HUES48 (cell line): Measurements from ENCODE around the gene ELMOD1.

Experiments
- H3K27ac ChIP-seq: one replicate; pipeline ENCODE4 v1.7.0; 2013; ENCODE audit warnings: low read depth, low read length, inconsistent platforms
- H3K27me3 ChIP-seq: 2 replicates; pipeline ENCODE4 v1.6.1; 2013; ENCODE audit warnings: mild to moderate bottlenecking, low read length; ENCODE audit not compliant: control insufficient read depth, insufficient read depth
- H3K36me3 ChIP-seq: 2 replicates; pipeline ENCODE4 v1.6.1; 2013; ENCODE audit warnings: low read length; ENCODE audit not compliant: control insufficient read depth, insufficient read depth
- H3K4me1 ChIP-seq: 2 replicates; pipeline ENCODE4 v1.6.1; 2013; ENCODE audit warnings: mild to moderate bottlenecking, low read length; ENCODE audit not compliant: control insufficient read depth, insufficient read depth
- H3K4me3 ChIP-seq: 2 replicates; pipeline ENCODE4 v1.5.1; 2013; ENCODE audit warnings: mild to moderate bottlenecking, low read depth, low read length
- H3K9ac ChIP-seq: 2 replicates; pipeline ENCODE4 v1.6.1; 2013; ENCODE audit warnings: mild to moderate bottlenecking, low read depth, low read length, moderate library complexity
- H3K9me3 ChIP-seq: 2 replicates; pipeline ENCODE4 v1.6.1; 2013; ENCODE audit warnings: low read length; ENCODE audit not compliant: control insufficient read depth, insufficient read depth

ELMOD1 gene

DNA sequence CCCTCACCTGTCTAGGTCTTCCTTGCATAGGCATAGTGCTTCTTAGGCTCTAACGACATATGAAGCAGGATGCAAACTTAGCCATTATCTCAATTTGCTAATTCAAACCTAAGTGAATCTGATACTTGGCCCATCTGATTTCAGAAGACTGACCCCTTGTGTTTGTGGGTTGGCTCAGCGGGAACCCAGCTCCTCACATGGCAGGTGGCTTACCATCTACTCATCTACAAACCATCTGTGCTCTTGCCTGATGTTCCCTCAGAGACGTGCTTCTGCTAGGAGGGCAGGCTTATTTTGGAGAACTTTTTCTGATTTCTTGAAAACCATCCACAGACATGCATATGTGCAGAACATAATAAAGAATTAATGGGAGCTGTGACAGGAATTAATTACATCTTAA lies 15.2 kb downstream of the ELMOD1 start:
- Histone ChIP-seq H3K36me3 (no peaks in the 10 kb centered on the region), H3K4me3 (no peak overlapping the region), H3K27ac (no peak overlapping the region), H3K9ac (no peak overlapping the region), H3K27me3 (peaks cover 3% of the 10 kb centered on the region; the same call in 1 of the 2 replicates), H3K9me3 (no peaks in the 10 kb centered on the region), H3K4me1 (peaks cover 27% of the 10 kb centered on the region)

DNA sequence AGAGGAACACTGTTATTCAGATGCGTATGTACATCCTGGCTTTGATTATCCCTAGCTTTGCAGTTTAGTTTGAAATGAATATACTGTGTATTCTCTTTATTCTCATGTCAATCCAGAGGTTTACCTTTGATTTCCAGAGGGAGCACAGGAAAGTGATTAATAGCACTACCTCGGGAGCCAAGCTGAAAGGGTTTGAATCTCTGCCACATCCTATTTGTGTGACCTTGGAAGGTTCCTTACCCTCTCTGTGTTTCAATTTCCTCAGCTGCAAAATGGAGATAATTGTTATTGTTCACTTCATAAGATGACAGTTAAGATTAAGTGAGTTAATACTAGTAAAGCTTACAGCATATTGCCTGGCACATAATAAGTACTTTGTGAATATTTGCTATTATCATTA lies 17.9 kb downstream of the ELMOD1 start:
- no peaks in the 10 kb centered on the region for H3K36me3 ChIP-seq
- no peak overlapping the region for H3K9ac ChIP-seq
- H3K4me3 ChIP-seq = 0 out of 2 replicates have a peak overlapping the region, but pooled peaks have one; percentile 11
- H3K9me3 ChIP-seq = no peaks in the 10 kb centered on the region
- H3K27ac ChIP-seq = peak overlapping the region; percentile 5
- H3K27me3 ChIP-seq = peaks cover 3% of the 10 kb centered on the region; the same call in 1 of the 2 replicates
- H3K4me1 ChIP-seq = peaks cover 24% of the 10 kb centered on the region

DNA sequence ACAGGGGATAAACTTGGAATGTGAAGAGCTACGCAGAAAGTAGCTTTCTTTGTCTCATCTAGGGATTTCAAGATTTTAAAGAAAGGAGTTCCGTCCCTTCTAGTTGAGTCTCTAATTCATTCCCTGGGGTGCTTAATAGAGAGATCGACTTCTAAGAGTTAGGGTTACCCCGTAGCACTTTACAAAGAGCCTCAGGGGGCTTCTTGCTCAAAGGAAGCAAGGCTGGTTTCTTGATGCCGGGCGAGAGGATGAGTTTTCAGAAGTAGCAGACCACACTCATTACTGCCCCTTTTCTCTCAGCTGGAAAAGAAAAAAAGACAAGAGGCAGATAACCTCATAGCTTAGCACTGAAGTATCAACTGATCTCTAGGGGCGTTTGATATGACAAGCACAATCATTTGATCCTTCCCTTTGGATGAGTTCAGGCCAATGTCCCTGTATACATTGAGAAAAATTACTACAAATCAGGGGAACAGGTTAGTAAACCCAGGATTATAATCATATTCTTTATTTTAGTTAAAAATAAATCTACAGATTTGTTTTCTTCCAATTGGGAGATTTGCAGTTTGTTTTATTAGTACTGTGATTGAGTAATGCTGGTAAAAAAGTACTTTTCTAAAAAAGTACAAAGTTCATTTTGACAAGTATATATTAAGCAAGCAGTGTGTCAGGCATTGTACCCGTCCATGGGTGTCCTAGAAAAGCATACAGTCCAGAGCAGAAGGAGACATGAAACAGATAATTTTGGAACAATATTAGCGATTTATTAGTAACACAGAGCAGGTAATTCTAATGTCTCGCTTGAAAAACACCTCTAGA lies 18.7 kb downstream of the ELMOD1 start:
- Histone ChIP-seq H3K27ac (peak overlapping the region; percentile 56), H3K27me3 (peaks cover 3% of the 10 kb centered on the region; the same call in 1 of the 2 replicates), H3K4me3 (no peak overlapping the region), H3K4me1 (peaks cover 24% of the 10 kb centered on the region), H3K9me3 (no peaks in the 10 kb centered on the region), H3K9ac (no peak overlapping the region), H3K36me3 (no peaks in the 10 kb centered on the region)

DNA sequence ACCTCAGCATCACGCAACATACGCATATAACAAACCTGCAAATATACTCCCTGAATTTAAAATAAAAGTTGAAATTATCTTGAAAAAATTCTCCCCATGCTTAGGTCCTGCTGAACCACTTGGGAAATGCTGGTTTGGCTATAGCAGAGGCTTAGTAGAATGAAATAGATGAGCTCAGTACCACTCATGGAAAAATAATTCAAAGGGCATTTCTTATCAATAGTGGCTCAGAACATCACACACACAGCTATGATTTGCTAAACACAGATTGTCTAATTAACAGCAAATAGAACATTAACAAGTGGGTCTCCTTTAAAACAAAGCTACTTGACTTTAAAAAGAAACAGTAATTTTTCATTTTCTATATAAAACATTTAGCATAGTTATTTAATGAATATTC lies 21.5 kb downstream of the ELMOD1 start:
- Histone ChIP-seq H3K4me3 (no peak overlapping the region), H3K9me3 (no peaks in the 10 kb centered on the region), H3K27me3 (peaks cover 3% of the 10 kb centered on the region; the same call in 1 of the 2 replicates), H3K27ac (no peak overlapping the region), H3K36me3 (no peaks in the 10 kb centered on the region), H3K9ac (no peak overlapping the region), H3K4me1 (peaks cover 18% of the 10 kb centered on the region)

DNA sequence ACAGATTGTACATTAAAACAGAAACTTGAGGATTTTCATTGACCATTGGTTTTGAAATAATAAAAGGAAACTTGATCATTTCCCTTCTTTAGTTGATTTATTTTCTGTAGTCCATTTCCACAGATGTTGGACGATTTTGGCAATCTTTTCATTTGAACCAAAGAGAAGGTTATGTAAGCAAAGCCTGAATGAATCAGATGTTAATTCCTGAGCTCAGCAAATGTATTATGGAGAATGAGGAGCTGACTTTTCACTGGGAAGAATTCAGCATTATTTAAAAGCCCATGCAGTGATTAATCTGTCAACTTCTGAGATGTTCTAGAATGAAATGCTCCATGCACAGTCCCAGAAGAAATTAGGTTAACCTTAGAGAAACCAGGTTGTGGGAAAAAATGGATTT lies 29.0 kb downstream of the ELMOD1 start:
- Histone ChIP-seq H3K4me1 (peaks cover 3% of the 10 kb centered on the region), H3K27ac (no peak overlapping the region), H3K36me3 (no peaks in the 10 kb centered on the region), H3K9me3 (no peaks in the 10 kb centered on the region), H3K9ac (no peak overlapping the region), H3K27me3 (no peaks in the 10 kb centered on the region), H3K4me3 (no peak overlapping the region)

DNA sequence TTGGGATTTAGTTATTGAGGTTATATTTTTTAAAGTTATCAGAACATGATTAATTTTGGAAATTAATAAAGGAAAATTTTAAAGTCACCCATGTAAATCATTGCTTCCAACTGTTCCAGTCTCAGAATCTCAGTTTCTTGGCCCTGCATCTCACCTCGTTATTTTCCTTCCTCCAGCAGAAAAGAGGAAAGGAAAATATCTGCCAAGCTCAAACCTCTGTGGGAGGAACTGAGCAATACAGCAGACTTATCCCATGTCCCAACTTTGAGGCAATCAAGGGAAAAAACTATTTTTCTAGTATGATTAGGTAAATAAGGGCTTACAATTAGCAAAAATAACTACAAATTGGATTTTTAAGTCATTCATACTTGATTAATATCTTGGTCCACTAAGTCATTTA lies 30.1 kb downstream of the ELMOD1 start:
- Histone ChIP-seq H3K4me3 (no peak overlapping the region), H3K9ac (no peak overlapping the region), H3K27ac (no peak overlapping the region)

DNA sequence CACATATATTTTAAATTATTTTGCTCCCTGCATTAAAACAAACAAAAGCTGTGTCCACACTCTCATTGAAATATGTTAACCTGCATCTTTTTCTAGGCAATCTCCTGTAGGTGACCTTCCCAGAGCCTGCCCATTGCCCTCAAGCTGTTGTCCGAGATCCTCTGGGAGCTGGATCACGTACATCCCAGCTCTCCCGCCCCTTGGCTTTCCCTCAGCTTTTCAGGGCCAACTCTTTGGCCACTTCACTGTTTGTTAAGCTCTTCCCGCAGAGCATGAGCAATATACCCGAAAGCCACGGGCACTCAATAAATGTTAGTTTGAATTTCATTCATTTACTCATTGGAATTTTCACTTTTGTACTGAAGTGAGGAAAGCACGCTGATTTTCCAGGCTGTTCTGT lies 32.2 kb downstream of the ELMOD1 start:
- H3K36me3 ChIP-seq = no peaks in the 10 kb centered on the region
- no peak overlapping the region for H3K4me3 ChIP-seq
- H3K4me1 ChIP-seq = peaks cover 13% of the 10 kb centered on the region
- H3K27me3 ChIP-seq = no peaks in the 10 kb centered on the region
- no peak overlapping the region for H3K9ac ChIP-seq
- no peak overlapping the region for H3K27ac ChIP-seq
- no peaks in the 10 kb centered on the region for H3K9me3 ChIP-seq

More for the DNA sequence above, 30.1 kb downstream of the ELMOD1 start:
- Histone ChIP-seq H3K36me3 (no peaks in the 10 kb centered on the region), H3K9me3 (no peaks in the 10 kb centered on the region), H3K4me1 (peaks cover 13% of the 10 kb centered on the region), H3K27me3 (no peaks in the 10 kb centered on the region)

DNA sequence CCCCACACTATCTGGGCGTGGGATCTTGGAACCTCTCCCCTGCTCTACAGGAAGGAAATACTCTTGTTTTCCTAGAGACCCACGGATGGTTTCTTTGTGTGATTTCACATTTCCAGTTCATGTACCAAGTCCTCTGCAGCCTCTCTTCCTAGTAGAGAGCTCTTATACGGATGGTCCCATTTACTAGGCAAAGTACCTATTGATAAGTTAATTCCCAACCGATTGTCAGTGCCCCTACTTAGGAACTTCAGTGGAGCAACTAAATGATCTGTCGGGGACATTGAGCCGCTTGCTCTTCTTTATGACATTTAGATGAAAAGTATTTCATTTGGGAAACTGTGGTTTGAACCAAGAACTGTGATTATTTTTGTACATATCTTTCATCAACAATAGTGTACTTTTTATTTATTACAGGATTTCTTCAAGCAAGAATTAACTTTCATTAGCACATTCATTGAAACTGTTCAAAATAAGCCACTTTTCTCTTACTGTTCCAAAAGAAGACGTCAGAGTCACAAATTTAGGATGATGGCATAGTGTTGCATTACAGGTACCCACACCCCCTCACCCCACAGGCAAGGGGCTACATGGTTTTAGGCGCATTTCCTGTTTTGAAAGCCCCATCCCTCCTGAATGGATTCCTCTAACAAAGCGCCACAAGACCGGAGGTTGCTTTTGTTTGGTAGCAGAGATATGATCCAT lies 34.2 kb downstream of the ELMOD1 start:
- Histone ChIP-seq H3K36me3 (no peaks in the 10 kb centered on the region), H3K27ac (no peak overlapping the region), H3K9ac (no peak overlapping the region), H3K4me3 (peak overlapping the region; percentile 11; the same call in 1 of the 2 replicates), H3K4me1 (peaks cover 13% of the 10 kb centered on the region), H3K9me3 (no peaks in the 10 kb centered on the region), H3K27me3 (no peaks in the 10 kb centered on the region)

DNA sequence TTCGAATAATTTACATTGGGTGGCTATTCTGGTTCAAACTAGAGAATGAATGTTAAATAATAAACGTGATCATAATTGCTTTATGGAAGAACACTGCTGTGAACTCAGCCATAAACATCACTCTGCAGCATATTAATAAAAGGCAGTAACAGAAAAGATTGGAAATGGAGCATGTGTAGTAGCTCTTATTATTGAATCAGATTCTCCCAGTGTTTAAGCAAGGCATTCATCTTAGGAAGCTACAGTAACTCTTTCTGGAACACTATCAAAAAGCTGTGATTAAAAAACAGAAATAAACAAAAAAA lies 34.7 kb downstream of the ELMOD1 start:
- Histone ChIP-seq H3K9me3 (no peaks in the 10 kb centered on the region), H3K4me3 (no peak overlapping the region), H3K27ac (no peak overlapping the region), H3K27me3 (no peaks in the 10 kb centered on the region), H3K4me1 (peaks cover 13% of the 10 kb centered on the region), H3K36me3 (no peaks in the 10 kb centered on the region), H3K9ac (no peak overlapping the region)

DNA sequence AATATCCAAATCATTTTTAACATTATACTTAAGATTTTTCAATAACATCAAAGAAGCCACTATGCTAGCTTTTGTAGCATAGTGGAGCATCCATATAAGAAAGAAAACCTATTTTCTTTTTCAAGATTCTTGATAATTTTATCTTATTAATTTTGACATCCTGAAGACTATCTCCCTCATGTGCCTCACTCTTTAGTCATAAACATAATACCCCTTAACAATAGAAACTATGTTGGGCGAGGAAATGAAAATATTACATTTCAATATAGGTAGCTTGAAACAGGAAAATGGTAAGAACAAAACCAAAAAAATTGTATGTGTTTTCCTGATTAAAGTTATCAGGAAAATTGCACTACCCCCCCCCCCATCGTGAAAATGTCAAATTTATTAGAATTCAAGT lies 40.1 kb downstream of the ELMOD1 start:
- Histone ChIP-seq H3K9ac (no peak overlapping the region), H3K9me3 (no peaks in the 10 kb centered on the region), H3K4me3 (no peak overlapping the region), H3K27ac (no peak overlapping the region), H3K27me3 (no peaks in the 10 kb centered on the region), H3K4me1 (peaks cover 7% of the 10 kb centered on the region; the same call in 1 of the 2 replicates), H3K36me3 (no peaks in the 10 kb centered on the region)

DNA sequence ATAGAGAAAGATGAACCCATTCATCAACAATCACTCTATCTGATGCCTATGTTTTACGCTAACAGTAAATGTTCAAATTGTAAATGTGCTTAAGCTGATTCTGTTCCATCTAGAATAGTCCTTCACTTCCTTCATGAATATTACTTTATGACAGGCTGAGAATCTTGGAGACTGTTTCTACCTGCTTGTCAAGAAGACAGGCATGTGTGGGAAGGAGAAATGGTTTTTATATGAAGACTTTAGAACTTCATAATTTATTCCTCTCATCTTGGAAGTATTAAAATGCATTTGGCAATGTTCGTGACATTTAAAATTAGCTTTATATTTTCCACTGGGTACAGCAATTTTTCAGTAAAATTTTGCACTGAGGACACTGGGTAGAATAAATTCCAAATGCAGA lies 41.0 kb downstream of the ELMOD1 start:
- H3K4me1 ChIP-seq = peaks cover 7% of the 10 kb centered on the region; the same call in 1 of the 2 replicates
- no peaks in the 10 kb centered on the region for H3K36me3 ChIP-seq
- no peak overlapping the region for H3K27ac ChIP-seq
- H3K4me3 ChIP-seq = no peak overlapping the region
- H3K9me3 ChIP-seq = no peaks in the 10 kb centered on the region
- H3K9ac ChIP-seq = no peak overlapping the region
- no peaks in the 10 kb centered on the region for H3K27me3 ChIP-seq
